ENCODE results near the gene RAP1GAP2.

- TF ChIP-seq CTCF (IDR thresholded peaks at IDR 0.05) = no peak
- TF ChIP-seq FOXK1 (CRISPR knock-in tag; IDR thresholded peaks at IDR 0.05) = no peak
- TF ChIP-seq NR2C2 (CRISPR knock-in tag; IDR thresholded peaks at IDR 0.05) = no peak
- no peak for TF ChIP-seq ZBTB43 (CRISPR knock-in tag; IDR thresholded peaks at IDR 0.05)
- no peak for TF ChIP-seq KAT7 (CRISPR knock-in tag; IDR thresholded peaks at IDR 0.05; ENCODE audit: borderline replicate concordance)
- no peak for TF ChIP-seq MAX (CRISPR knock-in tag; IDR thresholded peaks at IDR 0.05)
- TF ChIP-seq SP1 (CRISPR knock-in tag; conservative IDR thresholded peaks at IDR 0.05) = no peak
- TF ChIP-seq NFYB (CRISPR knock-in tag; conservative IDR thresholded peaks at IDR 0.05; ENCODE audit: low read depth) = no peak
- no peak for TF ChIP-seq NR1H2 (CRISPR knock-in tag; IDR thresholded peaks at IDR 0.05)
- no peak for TF ChIP-seq CBFB (CRISPR knock-in tag; IDR thresholded peaks at IDR 0.05; ENCODE audit: low read depth)
- no peak for TF ChIP-seq E2F4 (CRISPR knock-in tag; IDR thresholded peaks at IDR 0.05; ENCODE audit: borderline replicate concordance, low read depth)
Measured at GRCh38 chr17:2802574-2802973, 6.3 kb downstream of the RAP1GAP2 start.
